RWPE1 (cell line): ENCODE measurements around the gene UGT1A1.

Experiments
- CTCF ChIA-PET: fragments of 350-600 bp; sonication (Branson Sonifier 250); formaldehyde crosslinking; extraction: SDS; loops from one replicate; lab custom pipeline; 2021; lab: Yijun Ruan, JAX
- POLR2A ChIA-PET: fragments of 400-600 bp; formaldehyde crosslinking; extraction: SDS; loops from one replicate; lab custom pipeline; 2020; ENCODE audit warnings: antibody characterized with exemption; ENCODE audit not compliant: low non-redundant PET; lab: Yijun Ruan, JAX
- DNase-seq: peaks from one replicate; pipeline ENCODE4 v3.0.0; 2012; ENCODE audit warnings: low spot score
- H3K27ac ChIP-seq: fragments of 450-650 bp; 2 replicates; pipeline ENCODE4 v1.5.1; 2017
- TF ChIP-seq, protein P1 (sequence below): fragments of 450-650 bp; conservative IDR thresholded peaks from 2 replicates; pipeline ENCODE4 v1.5.1; 2017; ENCODE audit warnings: low read depth, mild to moderate bottlenecking

UGT1A1 gene

GRCh38 chr2:233769260-233769659 lies 9.2 kb downstream of the UGT1A1 start:
- POLR2A ChIA-PET, result no interaction called here
- TF ChIP-seq, protein P1, sequence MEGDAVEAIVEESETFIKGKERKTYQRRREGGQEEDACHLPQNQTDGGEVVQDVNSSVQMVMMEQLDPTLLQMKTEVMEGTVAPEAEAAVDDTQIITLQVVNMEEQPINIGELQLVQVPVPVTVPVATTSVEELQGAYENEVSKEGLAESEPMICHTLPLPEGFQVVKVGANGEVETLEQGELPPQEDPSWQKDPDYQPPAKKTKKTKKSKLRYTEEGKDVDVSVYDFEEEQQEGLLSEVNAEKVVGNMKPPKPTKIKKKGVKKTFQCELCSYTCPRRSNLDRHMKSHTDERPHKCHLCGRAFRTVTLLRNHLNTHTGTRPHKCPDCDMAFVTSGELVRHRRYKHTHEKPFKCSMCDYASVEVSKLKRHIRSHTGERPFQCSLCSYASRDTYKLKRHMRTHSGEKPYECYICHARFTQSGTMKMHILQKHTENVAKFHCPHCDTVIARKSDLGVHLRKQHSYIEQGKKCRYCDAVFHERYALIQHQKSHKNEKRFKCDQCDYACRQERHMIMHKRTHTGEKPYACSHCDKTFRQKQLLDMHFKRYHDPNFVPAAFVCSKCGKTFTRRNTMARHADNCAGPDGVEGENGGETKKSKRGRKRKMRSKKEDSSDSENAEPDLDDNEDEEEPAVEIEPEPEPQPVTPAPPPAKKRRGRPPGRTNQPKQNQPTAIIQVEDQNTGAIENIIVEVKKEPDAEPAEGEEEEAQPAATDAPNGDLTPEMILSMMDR, result no peak
- H3K27ac ChIP-seq, result no peak overlapping the region
- CTCF ChIA-PET, result no interaction called here
- DNase-seq, result no peak

GRCh38 chr2:233772153-233772552 lies 12.1 kb downstream of the UGT1A1 start:
- no peak overlapping the region for H3K27ac ChIP-seq
- ChIA-PET POLR2A (no interaction called here), CTCF (no interaction called here)
- TF ChIP-seq, protein P1, result no peak
- DNase-seq, result no peak

- TF ChIP-seq, protein P1, result no peak
- CTCF ChIA-PET, result no interaction called here
- no peak for DNase-seq
- H3K27ac ChIP-seq, result no peak overlapping the region
- POLR2A ChIA-PET, result no interaction called here
Observed at GRCh38 chr2:233772583-233772982, 12.5 kb downstream of the UGT1A1 start.

GRCh38 chr2:233773854-233774253 lies 13.8 kb downstream of the UGT1A1 start:
- no peak for DNase-seq
- POLR2A ChIA-PET, result no interaction called here
- TF ChIP-seq, protein P1, result no peak
- H3K27ac ChIP-seq, result no peak overlapping the region
- CTCF ChIA-PET, result interaction anchor here (1.4 kb wide), 1 partner anchor 325 kb away, joined by 4 read pairs; no protein-coding TSS in a partner anchor

DNA sequence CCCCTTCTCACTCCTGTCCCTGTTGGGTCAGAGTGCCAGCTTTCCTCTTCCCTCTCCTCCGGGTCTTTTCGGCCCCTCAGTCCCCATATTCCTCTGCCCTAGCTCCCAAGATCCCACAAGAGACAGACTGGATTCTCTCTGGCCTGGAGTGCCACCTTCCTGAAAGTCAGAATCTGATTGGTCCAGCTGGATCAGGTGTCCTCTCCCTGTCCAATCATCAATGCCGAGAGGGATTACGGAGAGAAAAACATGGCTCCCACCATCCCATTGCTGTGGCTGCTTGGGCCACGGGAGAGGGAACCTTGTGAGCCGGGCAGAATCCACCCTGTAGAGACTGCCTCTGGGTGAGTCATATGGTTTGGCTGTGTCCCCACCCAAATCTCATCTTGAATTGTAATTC lies 15.3 kb downstream of the UGT1A1 start:
- DNase-seq, result no peak
- POLR2A ChIA-PET, result no interaction called here
- CTCF ChIA-PET, result no interaction called here
- no peak overlapping the region for H3K27ac ChIP-seq
- TF ChIP-seq, protein P1, result no peak

GRCh38 chr2:233778030-233778429 lies 18.0 kb downstream of the UGT1A1 start, which contains the start of gene MROH2A:
Gene MROH2A (plus strand): TSS chr2:233778330. CDS start chr2:233779359, 1,029 bp downstream.
- no peak for DNase-seq
- TF ChIP-seq, protein P1, result no peak
- POLR2A ChIA-PET, result no interaction called here
- no peak within 1 kb of the TSS for H3K27ac ChIP-seq
- CTCF ChIA-PET, result no interaction called here
